ENCODE results near the gene TEDC1. TPM values are rescaled to one million over a fixed set of nuclear protein-coding genes. Genes with fewer than 3 reads are reported as not detected.

Gene TEDC1
- total RNA-seq, 2 donors from 2014 or later = 7.5 to 8.9 TPM

DNA sequence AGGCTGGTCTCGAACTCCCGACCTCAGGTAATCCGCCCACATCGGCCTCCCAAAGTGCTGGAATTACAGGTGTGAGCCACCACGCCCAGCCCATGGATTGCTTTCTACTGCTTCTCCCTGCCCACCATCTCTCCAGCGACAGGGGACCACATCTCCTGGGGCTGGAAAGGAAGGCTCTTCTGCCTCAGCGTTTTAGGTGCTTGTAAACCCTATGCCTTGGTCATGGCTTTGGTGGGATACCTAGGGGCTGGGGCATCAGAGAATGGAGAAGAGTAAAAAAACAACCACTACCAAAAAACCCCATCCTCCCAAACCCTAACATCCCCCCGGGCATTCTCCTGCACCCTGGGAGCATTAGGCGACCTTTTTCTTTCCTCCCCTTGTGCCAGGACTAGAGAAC, 34.3 kb downstream of the TEDC1 start:
- intact Hi-C loops (cut with DNase I) = no loop called here
- DNase-seq (ENCODE audit: low spot score) = no peak
- H3K27me3 ChIP-seq (replicated peaks; ENCODE audit: insufficient read depth) = no peaks in the 10 kb centered on the region
- 92% methylated on average over 9 of the region's 9 CpGs for WGBS
- H3K9me3 ChIP-seq = no peaks in the 10 kb centered on the region
- TF ChIP-seq, protein P1, sequence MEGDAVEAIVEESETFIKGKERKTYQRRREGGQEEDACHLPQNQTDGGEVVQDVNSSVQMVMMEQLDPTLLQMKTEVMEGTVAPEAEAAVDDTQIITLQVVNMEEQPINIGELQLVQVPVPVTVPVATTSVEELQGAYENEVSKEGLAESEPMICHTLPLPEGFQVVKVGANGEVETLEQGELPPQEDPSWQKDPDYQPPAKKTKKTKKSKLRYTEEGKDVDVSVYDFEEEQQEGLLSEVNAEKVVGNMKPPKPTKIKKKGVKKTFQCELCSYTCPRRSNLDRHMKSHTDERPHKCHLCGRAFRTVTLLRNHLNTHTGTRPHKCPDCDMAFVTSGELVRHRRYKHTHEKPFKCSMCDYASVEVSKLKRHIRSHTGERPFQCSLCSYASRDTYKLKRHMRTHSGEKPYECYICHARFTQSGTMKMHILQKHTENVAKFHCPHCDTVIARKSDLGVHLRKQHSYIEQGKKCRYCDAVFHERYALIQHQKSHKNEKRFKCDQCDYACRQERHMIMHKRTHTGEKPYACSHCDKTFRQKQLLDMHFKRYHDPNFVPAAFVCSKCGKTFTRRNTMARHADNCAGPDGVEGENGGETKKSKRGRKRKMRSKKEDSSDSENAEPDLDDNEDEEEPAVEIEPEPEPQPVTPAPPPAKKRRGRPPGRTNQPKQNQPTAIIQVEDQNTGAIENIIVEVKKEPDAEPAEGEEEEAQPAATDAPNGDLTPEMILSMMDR (IDR thresholded peaks at IDR 0.05) = no peak
- TF ChIP-seq POLR2A (IDR thresholded peaks at IDR 0.05) = no peak
- no peak for TF ChIP-seq POLR2AphosphoS5 (IDR thresholded peaks at IDR 0.05)
- H3K36me3 ChIP-seq = no peaks in the 10 kb centered on the region
- H3K27ac ChIP-seq = no peak overlapping the region
- peaks cover 22% of the 10 kb centered on the region for H3K4me1 ChIP-seq (replicated peaks)
- no peak overlapping the region for H3K4me3 ChIP-seq

DNA sequence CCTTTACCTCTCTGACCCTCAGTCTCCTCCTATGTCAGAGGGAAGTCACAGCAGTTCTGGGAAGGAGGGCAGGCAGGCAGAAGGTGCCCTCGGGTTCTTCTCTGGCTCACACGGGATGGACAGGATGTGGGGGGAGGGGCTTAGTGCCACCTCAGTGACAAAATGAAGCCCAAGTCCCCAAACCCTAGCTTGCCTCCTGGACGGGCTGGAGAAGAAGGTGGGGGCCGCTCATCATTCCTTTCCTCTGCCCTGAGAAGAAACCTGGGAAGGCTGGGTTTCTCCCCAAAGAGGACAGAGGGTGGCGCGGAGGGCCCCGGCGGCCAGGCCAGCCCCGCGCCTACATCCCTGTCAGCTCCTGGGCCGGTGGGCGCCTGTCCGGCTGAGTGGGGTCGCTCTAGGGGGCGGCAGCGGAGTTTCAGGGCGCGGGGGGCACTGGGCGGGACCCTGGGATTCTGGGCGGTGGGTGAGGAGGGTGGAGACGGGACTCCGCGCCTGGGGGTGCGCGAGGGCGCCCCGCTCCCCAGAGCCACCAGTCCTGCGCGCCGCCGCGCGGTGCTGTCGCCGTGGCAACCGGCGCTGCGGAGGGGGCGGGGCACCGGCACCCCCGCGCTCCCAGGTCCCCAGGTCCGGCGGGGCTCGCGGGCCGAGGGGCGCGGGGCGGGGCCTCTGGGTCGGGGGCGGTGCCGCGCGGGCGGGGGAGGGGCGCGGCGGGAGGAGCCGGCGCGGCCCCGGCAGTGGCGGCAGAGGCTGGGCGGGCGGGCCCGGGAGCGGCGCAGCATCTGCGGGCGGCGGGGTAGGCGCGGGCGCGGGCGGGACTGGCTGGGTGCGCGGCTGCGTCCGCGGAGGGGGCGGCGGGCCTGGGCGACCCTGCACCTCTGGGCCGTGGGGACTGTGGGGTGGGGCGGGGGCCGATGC, 35.1 kb downstream of the TEDC1 start, which contains the start of gene TMEM121:
Gene TMEM121 (plus strand): TSS at position 723 of the 915 bp plus-strand sequence. CDS start 2,252 bp downstream, outside the sequence.
- WGBS = 2% methylated on average over 39 of the region's 88 CpGs
- H3K27me3 ChIP-seq (replicated peaks; ENCODE audit: insufficient read depth) = no peaks in the 10 kb centered on the region
- TF ChIP-seq POLR2A (IDR thresholded peaks at IDR 0.05) = no peak
- no peak for TF ChIP-seq POLR2AphosphoS5 (IDR thresholded peaks at IDR 0.05)
- TF ChIP-seq, protein P1 (IDR thresholded peaks at IDR 0.05) = no peak
- H3K9me3 ChIP-seq = no peaks in the 10 kb centered on the region
- no peaks in the 10 kb centered on the region for H3K36me3 ChIP-seq
- intact Hi-C loops (cut with DNase I) = no loop called here
- H3K27ac ChIP-seq = peak within 1 kb of the TSS; percentile 1 to 50
- peaks cover 22% of the 10 kb centered on the region for H3K4me1 ChIP-seq (replicated peaks)
- no peak for DNase-seq (ENCODE audit: low spot score)
- H3K4me3 ChIP-seq = peak within 1 kb of the TSS; percentile 46 to 57

DNA sequence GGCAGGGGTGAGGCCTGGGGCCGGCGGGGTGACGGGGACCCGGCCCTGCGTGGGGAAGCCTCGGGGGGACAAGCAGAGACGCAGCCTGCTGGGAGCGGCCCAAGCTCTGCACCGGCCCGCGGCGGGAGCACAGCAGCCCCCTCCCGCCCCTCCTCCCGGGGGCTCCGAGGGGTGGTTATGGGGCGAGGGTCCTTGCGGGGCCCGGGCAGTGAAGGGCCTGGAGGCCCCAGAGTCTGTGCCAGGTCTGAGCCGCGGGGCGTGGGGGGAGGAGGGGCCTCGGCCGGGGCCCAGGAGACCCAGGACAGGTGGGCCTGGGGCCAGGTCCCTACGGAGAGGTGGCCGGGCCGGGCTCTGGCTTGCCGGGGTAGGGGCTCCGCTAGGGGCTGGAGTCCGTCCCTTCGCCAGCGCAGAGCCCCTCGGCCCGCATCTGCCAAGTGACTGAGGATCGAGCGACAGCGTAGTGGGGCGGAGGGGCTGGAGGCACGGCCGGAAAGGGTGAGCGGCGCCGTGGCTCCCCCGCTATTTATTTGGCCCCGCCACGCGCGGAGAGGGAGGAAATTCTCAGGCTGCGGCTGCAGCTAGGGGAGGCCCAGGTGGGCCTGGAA, 35.8 kb downstream of the TEDC1 start:
- peak overlapping the region; percentile 1 to 23 for H3K27ac ChIP-seq
- peaks cover 22% of the 10 kb centered on the region for H3K4me1 ChIP-seq (replicated peaks)
- no peaks in the 10 kb centered on the region for H3K9me3 ChIP-seq
- no peaks in the 10 kb centered on the region for H3K27me3 ChIP-seq (replicated peaks; ENCODE audit: insufficient read depth)
- 1% methylated on average over 34 of the region's 48 CpGs for WGBS
- H3K36me3 ChIP-seq = no peaks in the 10 kb centered on the region
- H3K4me3 ChIP-seq = peak overlapping the region; percentile 46 to 57
- TF ChIP-seq POLR2AphosphoS5 (IDR thresholded peaks at IDR 0.05) (no peak), POLR2A (IDR thresholded peaks at IDR 0.05) (no peak)
- TF ChIP-seq, protein P1 (IDR thresholded peaks at IDR 0.05) = no peak
- intact Hi-C loops (cut with DNase I) = no loop called here
- no peak for DNase-seq (ENCODE audit: low spot score)

DNA sequence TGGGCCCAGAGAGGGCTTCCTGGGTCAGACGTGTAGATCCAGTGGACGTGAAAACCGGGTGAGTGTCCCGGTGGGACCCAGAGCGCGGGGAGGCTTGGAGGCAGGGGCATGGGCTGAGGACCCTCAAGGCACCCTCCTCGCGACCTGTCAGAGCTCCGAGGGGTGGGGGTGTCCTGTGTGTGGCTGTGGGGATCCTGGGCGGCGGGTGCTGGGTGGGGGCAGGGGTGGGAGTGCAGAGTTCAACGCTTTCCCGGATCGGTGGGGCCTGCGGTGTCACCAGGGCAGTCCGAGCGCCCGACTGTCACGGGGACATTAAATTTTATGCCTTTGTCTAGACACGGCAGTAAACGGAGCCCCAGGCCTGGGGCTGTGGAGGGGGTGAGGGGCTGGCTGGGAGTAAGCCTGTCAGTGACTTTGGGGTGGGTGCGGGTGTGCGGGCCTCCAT, 36.4 kb downstream of the TEDC1 start:
- Histone ChIP-seq H3K27ac (peak overlapping the region in 1 of 2 donors; percentile 1), H3K27me3 (replicated peaks; ENCODE audit: insufficient read depth) (no peaks in the 10 kb centered on the region)
- 13% methylated on average over 23 of the region's 23 CpGs for WGBS

More for the DNA sequence above, 36.4 kb downstream of the TEDC1 start:
- intact Hi-C loops (cut with DNase I) = no loop called here
- Histone ChIP-seq H3K9me3 (no peaks in the 10 kb centered on the region), H3K4me1 (replicated peaks) (peaks cover 22% of the 10 kb centered on the region), H3K4me3 (peak overlapping the region; percentile 46 to 57), H3K36me3 (no peaks in the 10 kb centered on the region)
- DNase-seq (ENCODE audit: low spot score) = no peak
- TF ChIP-seq, protein P1 (IDR thresholded peaks at IDR 0.05) = no peak
- TF ChIP-seq POLR2AphosphoS5 (IDR thresholded peaks at IDR 0.05) (no peak), POLR2A (IDR thresholded peaks at IDR 0.05) (no peak)
